Kidney epithelial cell (primary cell): ENCODE measurements around the gene PIK3IP1. TPM values are rescaled to one million over a fixed set of nuclear protein-coding genes. Genes with fewer than 3 reads are reported as not detected.

Experiments used
- DNase-seq: peaks from one replicate; pipeline ENCODE4 v3.0.0-alpha.2; 2010; ENCODE audit warnings: low read depth
- H3K27me3 ChIP-seq: 2 replicates; pipeline ENCODE4 v1.6.0; 2011; ENCODE audit warnings: low read length; ENCODE audit not compliant: control insufficient read depth, insufficient read depth
- H3K36me3 ChIP-seq: 2 replicates; pipeline ENCODE4 v1.5.1; 2011; ENCODE audit warnings: low read length; ENCODE audit not compliant: control insufficient read depth, insufficient read depth
- H3K4me3 ChIP-seq: 2 replicates; pipeline ENCODE4 v1.5.1; 2011; ENCODE audit warnings: low read depth, mild to moderate bottlenecking, control low read depth, low read length
- CTCF ChIP-seq: IDR thresholded peaks from 2 replicates; pipeline ENCODE4 v1.5.1; 2011; ENCODE audit warnings: mild to moderate bottlenecking, moderate library complexity, low read length, control low read depth, inconsistent platforms; ENCODE audit not compliant: insufficient read depth, poor library complexity, severe bottlenecking
- total RNA-seq: library from RNA; depleted of rRNA; stranded (reverse); fragments of >200 nt; gene quantifications from 2 replicates; pipeline ENCODE4 v1.2.3, GENCODE V29; 2015

PIK3IP1 gene
- total RNA-seq, 1 donor from 2014 or later = 14.0 TPM

- Histone ChIP-seq H3K36me3 (no peaks in the 10 kb centered on the region), H3K4me3 (no peak overlapping the region), H3K27me3 (no peaks in the 10 kb centered on the region)
- TF ChIP-seq CTCF = no peak
- no peak for DNase-seq
Measured at GRCh38 chr22:31253949-31254348, 38.3 kb downstream of the PIK3IP1 start.

GRCh38 chr22:31250740-31251600 lies 41.3 kb downstream of the PIK3IP1 start:
- Histone ChIP-seq H3K36me3 (no peaks in the 10 kb centered on the region), H3K4me3 (no peak overlapping the region), H3K27me3 (no peaks in the 10 kb centered on the region)
- DNase-seq = no peak
- no peak for TF ChIP-seq CTCF

GRCh38 chr22:31248965-31249958 lies 43.0 kb downstream of the PIK3IP1 start:
- H3K4me3 ChIP-seq = peak overlapping the region; percentile 66
- DNase-seq = no peak
- no peak for TF ChIP-seq CTCF
- H3K36me3 ChIP-seq = no peaks in the 10 kb centered on the region
- no peaks in the 10 kb centered on the region for H3K27me3 ChIP-seq

GRCh38 chr22:31248138-31248745 lies 44.0 kb downstream of the PIK3IP1 start:
- H3K4me3 ChIP-seq = peak overlapping the region; percentile 66
- H3K36me3 ChIP-seq = no peaks in the 10 kb centered on the region
- peak; percentile 85 for DNase-seq
- no peak for TF ChIP-seq CTCF
- H3K27me3 ChIP-seq = no peaks in the 10 kb centered on the region

- Histone ChIP-seq H3K36me3 (no peaks in the 10 kb centered on the region), H3K27me3 (no peaks in the 10 kb centered on the region), H3K4me3 (peak overlapping the region; percentile 66)
- DNase-seq = no peak
- TF ChIP-seq CTCF = no peak
Measured at GRCh38 chr22:31247726-31248125, 44.6 kb downstream of the PIK3IP1 start.
